ENCODE measurements around the gene QRFPR. TPM values are rescaled to one million over a fixed set of nuclear protein-coding genes. Genes with fewer than 3 reads are reported as not detected.

Gene QRFPR
- total RNA-seq, 1 experiment from 2014 or later: 0.63 TPM

DNA sequence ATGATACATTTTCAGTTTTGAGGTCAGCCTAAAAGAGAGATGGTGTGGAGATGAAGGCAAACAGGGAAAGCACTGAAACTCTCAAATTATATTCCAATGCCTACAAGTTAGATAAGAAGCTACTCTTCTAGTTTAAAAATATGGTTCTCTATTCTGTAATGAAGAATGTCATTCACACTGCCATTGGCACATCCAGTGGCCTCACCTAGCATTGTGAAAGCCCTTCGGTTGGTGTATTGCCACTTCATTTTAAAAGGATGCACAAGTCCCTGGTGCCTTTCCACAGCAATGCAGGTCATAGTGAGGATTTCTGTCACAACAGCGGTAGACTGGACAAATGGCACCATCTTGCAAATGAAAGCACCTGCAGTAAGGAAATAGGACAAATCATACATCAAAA, 40.6 kb downstream of the QRFPR start:
- Histone ChIP-seq H3K4ac (ENCODE audit: low read depth, low read length) (no peak overlapping the region), H3K27ac (ENCODE audit: insufficient read length, low read depth, low read length) (no peak overlapping the region), H2BK20ac (ENCODE audit: low read depth, low read length, poor library complexity, severe bottlenecking) (no peak overlapping the region), H3K79me2 (ENCODE audit: insufficient read depth, low read length) (no peaks in the 10 kb centered on the region), H4K5ac (ENCODE audit: insufficient read length, low read depth, low read length) (no peak overlapping the region), H3K27me3 (ENCODE audit: insufficient read depth, low read length) (no peaks in the 10 kb centered on the region), H4K20me1 (ENCODE audit: control insufficient read depth, insufficient read depth, insufficient read length) (no peaks in the 10 kb centered on the region), H3K23ac (ENCODE audit: insufficient read length, low read depth, low read length) (no peak overlapping the region), H2BK12ac (ENCODE audit: insufficient read length, low read depth, low read length) (no peak overlapping the region), H3K23me2 (ENCODE audit: insufficient read length, low read depth, low read length, poor library complexity, severe bottlenecking) (no peaks in the 10 kb centered on the region), H3K9ac (ENCODE audit: extremely low read depth, insufficient read length, low read length) (no peak overlapping the region), H3K4me1 (ENCODE audit: insufficient read depth, low read length) (no peaks in the 10 kb centered on the region; the same call in 1 of the 2 replicates), H2BK15ac (ENCODE audit: low read depth, low read length) (no peak overlapping the region), H3K79me1 (ENCODE audit: insufficient read depth, low read depth, low read length, poor library complexity, severe bottlenecking) (no peaks in the 10 kb centered on the region), H3K9me3 (ENCODE audit: control insufficient read depth, low read depth, low read length) (no peaks in the 10 kb centered on the region), H3K18ac (ENCODE audit: insufficient read length, low read depth, low read length) (no peak overlapping the region), H2BK5ac (ENCODE audit: insufficient read length, low read length) (no peak overlapping the region), H3K56ac (ENCODE audit: insufficient read length, low read depth, low read length) (no peak overlapping the region), H3K4me2 (ENCODE audit: insufficient read depth, insufficient read length, low read length) (no peak overlapping the region), H3T11ph (ENCODE audit: low read length) (no peak overlapping the region), H2AFZ (ENCODE audit: low read length) (no peak overlapping the region), H3K14ac (ENCODE audit: insufficient read depth, low read length) (no peak overlapping the region), H2AK5ac (ENCODE audit: insufficient read length, low read length) (no peak overlapping the region), H2BK120ac (ENCODE audit: low read depth, low read length, poor library complexity, severe bottlenecking) (no peak overlapping the region), H4K91ac (ENCODE audit: insufficient read length, low read depth, low read length) (no peak overlapping the region), H4K8ac (replicated peaks; ENCODE audit: insufficient read length, low read depth, low read length) (no peak overlapping the region)
- TF ChIP-seq, protein P1, sequence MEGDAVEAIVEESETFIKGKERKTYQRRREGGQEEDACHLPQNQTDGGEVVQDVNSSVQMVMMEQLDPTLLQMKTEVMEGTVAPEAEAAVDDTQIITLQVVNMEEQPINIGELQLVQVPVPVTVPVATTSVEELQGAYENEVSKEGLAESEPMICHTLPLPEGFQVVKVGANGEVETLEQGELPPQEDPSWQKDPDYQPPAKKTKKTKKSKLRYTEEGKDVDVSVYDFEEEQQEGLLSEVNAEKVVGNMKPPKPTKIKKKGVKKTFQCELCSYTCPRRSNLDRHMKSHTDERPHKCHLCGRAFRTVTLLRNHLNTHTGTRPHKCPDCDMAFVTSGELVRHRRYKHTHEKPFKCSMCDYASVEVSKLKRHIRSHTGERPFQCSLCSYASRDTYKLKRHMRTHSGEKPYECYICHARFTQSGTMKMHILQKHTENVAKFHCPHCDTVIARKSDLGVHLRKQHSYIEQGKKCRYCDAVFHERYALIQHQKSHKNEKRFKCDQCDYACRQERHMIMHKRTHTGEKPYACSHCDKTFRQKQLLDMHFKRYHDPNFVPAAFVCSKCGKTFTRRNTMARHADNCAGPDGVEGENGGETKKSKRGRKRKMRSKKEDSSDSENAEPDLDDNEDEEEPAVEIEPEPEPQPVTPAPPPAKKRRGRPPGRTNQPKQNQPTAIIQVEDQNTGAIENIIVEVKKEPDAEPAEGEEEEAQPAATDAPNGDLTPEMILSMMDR (conservative IDR thresholded peaks at IDR 0.05): no peak
- H3K36me3 Mint-ChIP-seq (ENCODE audit: insufficient read depth in 1 of 3, low read depth in 3 of 3): no peaks in the 10 kb centered on the region
- DNase-seq: no peak
- H3K9me3 Mint-ChIP-seq: no peaks in the 10 kb centered on the region
- H3K4me3 Mint-ChIP-seq: no peak overlapping the region
- no peak overlapping the region for H3K27ac Mint-ChIP-seq
- H3K27me3 Mint-ChIP-seq (ENCODE audit: low read depth): no peaks in the 10 kb centered on the region
- no CpG with 5 or more reads among the region's 2 CpGs for WGBS (ENCODE audit: extremely low coverage, insufficient read length, low lambda C conversion rate)
- H3K4me1 Mint-ChIP-seq: peaks cover 5 to 6% of the 10 kb centered on the region in 2 experiments

All from H9 (cell line).